Pancreas (tissue), 10 donors: Measurements from ENCODE around the gene RASSF6. TPM values are rescaled to one million over a fixed set of nuclear protein-coding genes. Genes with fewer than 3 reads are reported as not detected.
A peak's percentile ranks its signal among the peaks of the same experiment; 100 is the strongest.
"Not testable (repeated sequence)": the region's sequence is repeated elsewhere in the genome, so short reads cannot be mapped to it uniquely, and the experiment has no call there.

Experiments used
- ATAC-seq, 4 donors: fragments of 200-7000 bp; cut with Tn5 transposase; one replicate each; pipeline versions ENCODE4 v1.8.0 to v1.9.1; 2020; ENCODE audit warnings: mild to moderate bottlenecking in 4 of 4, moderate library complexity in 4 of 4
- DNase-seq, 6 donors: peaks; one replicate each; pipeline ENCODE4 v3.0.0-alpha.2; 2020
- FAIRE-seq: peaks from 2 replicates; lab custom pipeline; 2012; peaks lifted over from hg19 to GRCh38; lab: Jason Lieb, UNC
- H3K27ac ChIP-seq, 4 donors: fragments of 200-600 bp; sonication (generic); 1 replicate in 3 of 4; 2 replicates in 1 of 4; pipeline versions ENCODE4 v1.5.0 to v1.8.0; 2020
- H3K27me3 ChIP-seq, 4 donors: fragments of 200-600 bp; one replicate each; pipeline ENCODE4 v1.8.0; 2021
- H3K36me3 ChIP-seq, 3 donors: fragments of 200-600 bp; sonication (generic) in 1 of 3; one replicate each; pipeline versions ENCODE4 v1.5.0 to v1.8.0; 2020 to 2021
- H3K4me1 ChIP-seq, 3 donors: fragments of 200-600 bp; one replicate each; pipeline ENCODE4 v1.8.0; 2021
- H3K4me3 ChIP-seq, 4 donors: fragments of 200-600 bp; sonication (generic) in 2 of 4; one replicate each; pipeline versions ENCODE4 v1.5.0 to v1.8.0; 2020 to 2021
- H3K9me3 ChIP-seq, 4 donors: fragments of 200-600 bp; one replicate each; pipeline ENCODE4 v1.8.0; 2021
- WGBS, 2 donors: extraction: QIAGEN DNeasy Blood & Tissue Kit; methylation state at CpG; one replicate each; pipeline ENCODE4 v1.1.7; 2013; 5-methylcytosine and 5-hydroxymethylcytosine counted together
- intact Hi-C, 3 donors: fragments of 100-400 bp; cut with DNase I; formaldehyde crosslinking; loops; one replicate each; pipeline versions ENCODE4 v1.11.1 to v1.14.2; 2022
- polyA plus RNA-seq, 2 donors: library from polyadenylated mRNA; stranded (reverse); fragments of 200-250 nt; gene quantifications; one replicate each; pipeline ENCODE4 v1.2.3, GENCODE V29; 2013
- total RNA-seq, 6 donors: library from RNA; stranded (reverse); fragmentation: NEBNext Ultra II Directional in 4 of 6; extraction: Animal tissue kit (Norgen Biotek cat#: 25700) in 4 of 6; gene quantifications; one replicate each; pipeline versions ENCODE4 v1.2.1 to v1.2.4, GENCODE V29; 2021 to 2023
- TF ChIP-seq, protein P1 (sequence below), 4 donors: fragments of 200-600 bp; sonication (generic) in 3 of 4; IDR thresholded peaks; one replicate each; pipeline versions ENCODE4 v1.5.0 to v1.8.0; 2021; ENCODE audit warnings: antibody characterized with exemption in 4 of 4
- donor health status: healthy with polysubstance abuse.
- donor health status: DM: no; HTN: no; CAD: no; lungs with moderate emphysema.
- donor health status: DM: no; HTN: no; CAD: no.
- donor health status: control.
- donor health status: control.
- donor health status: Bipolar disorder and iron deficiency.
- donor health status: DM: yes; HTN: yes; CAD: no.
- donor health status: DM: no; HTN: no; CAD: no.
- donor health status: DM: no; HTN: no; CAD: no.
- donor health status: DM: yes; HTN: yes; CAD: no.

Gene RASSF6, protein sequence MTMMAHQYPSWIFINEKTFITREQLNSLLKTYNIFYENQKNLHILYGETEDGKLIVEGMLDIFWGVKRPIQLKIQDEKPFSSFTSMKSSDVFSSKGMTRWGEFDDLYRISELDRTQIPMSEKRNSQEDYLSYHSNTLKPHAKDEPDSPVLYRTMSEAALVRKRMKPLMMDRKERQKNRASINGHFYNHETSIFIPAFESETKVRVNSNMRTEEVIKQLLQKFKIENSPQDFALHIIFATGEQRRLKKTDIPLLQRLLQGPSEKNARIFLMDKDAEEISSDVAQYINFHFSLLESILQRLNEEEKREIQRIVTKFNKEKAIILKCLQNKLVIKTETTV
- total RNA-seq (10 to 100 TPM in 1 of 6 donors, 1 to 10 TPM in 5; 3.1 to 10.2 (median 5.8) TPM), polyA plus RNA-seq (1 to 10 TPM; 2.8 to 4.1 TPM)

DNA sequence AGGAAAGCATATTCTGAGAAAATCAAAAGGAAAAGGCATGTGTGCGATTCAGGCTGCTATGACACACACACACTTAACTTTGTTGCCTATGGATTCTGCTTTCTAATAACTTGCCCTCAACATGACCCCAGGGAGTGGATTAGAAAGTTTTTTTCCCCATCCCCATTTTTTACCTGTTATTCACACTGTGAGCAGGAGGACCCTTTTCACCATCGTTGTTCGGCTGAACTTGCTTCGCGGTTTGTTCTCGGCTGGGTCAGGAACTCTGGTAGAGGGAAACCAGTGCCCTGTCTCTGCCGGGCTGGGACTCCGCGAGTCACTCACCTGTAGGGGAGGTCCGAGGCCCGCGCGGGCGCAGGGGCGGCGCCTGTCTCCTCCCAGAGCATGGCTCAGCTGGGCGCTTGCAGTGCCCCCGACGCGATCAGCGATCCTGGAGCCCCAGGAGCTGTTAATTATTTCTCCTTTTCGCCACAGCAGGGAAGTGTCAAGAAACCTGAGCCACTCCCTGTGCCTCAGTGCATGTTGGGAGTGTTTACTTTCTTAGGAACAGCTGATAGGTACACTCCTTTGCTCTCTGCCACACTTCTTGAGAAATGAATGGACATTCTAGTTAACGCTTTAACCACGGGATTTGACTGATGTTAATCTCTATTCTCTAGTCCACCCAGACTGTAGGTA is at the start of gene RASSF6:
TSS of gene RASSF6 (minus strand) at position 322 of the 678 bp plus-strand sequence. CDS start 8,641 bp downstream, outside the sequence.
- FAIRE-seq (peak; percentile 51), ATAC-seq (peak; percentile 97 to 98 (median 98)), DNase-seq (peak; percentile 85 to 93 (median 88))
- TF ChIP-seq, protein P1, sequence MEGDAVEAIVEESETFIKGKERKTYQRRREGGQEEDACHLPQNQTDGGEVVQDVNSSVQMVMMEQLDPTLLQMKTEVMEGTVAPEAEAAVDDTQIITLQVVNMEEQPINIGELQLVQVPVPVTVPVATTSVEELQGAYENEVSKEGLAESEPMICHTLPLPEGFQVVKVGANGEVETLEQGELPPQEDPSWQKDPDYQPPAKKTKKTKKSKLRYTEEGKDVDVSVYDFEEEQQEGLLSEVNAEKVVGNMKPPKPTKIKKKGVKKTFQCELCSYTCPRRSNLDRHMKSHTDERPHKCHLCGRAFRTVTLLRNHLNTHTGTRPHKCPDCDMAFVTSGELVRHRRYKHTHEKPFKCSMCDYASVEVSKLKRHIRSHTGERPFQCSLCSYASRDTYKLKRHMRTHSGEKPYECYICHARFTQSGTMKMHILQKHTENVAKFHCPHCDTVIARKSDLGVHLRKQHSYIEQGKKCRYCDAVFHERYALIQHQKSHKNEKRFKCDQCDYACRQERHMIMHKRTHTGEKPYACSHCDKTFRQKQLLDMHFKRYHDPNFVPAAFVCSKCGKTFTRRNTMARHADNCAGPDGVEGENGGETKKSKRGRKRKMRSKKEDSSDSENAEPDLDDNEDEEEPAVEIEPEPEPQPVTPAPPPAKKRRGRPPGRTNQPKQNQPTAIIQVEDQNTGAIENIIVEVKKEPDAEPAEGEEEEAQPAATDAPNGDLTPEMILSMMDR (IDR thresholded peaks at IDR 0.05) = no peak
- Histone ChIP-seq H3K9me3 (no peaks in the 10 kb centered on the region), H3K27me3 (no peaks in the 10 kb centered on the region), H3K4me1 (peaks cover 0 to 17% (median 0%) of the 10 kb centered on the region in 3 donors), H3K36me3 (no peaks in the 10 kb centered on the region), H3K27ac (peak within 1 kb of the TSS; percentile 18 to 85 (median 56)), H3K4me3 (peak within 1 kb of the TSS; percentile 6 to 49 (median 34))
- WGBS, 2 donors = 5 to 7% methylated on average over 24 of the region's 24 CpGs
- intact Hi-C loops = no loop called here

DNA sequence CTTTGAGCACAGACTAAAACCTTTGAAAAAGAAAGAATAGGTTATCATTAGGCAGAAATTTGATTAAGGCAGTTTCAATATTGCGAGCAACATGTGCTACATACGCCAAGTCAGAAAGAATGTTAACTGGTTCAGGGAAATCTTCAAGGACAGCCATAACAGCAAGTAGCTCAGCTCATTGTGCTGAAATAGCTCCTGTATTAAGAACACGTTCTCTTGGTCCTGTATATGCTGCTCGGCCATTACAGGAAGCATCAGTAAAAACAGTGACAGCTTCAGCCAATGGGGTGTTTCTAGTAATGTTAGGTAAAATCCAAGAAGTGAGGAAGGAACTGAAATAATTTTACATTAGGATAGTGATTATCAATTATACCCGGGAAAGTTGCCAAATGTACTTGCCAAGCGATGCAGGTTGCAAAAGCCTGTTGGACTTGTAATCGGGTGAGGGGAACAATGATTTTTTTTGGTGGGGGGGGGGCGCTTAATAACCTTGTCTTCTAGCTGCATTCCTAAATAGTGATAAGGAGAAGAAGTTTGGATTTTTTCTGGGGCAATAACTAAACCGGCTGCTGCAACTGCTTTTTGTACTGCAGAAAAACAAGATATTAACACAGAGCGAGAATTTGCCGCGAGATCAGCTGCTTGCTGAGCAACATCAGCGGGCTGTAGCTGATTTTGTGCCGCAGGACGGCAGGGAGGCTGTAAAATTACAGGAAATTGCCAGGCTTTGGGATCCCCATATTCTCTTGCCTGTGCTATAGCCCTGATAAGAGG is 49.4 kb upstream of the RASSF6 start:
- peak in 2 of 6 donors; percentile 23 to 41 for DNase-seq
- no peak for FAIRE-seq

DNA sequence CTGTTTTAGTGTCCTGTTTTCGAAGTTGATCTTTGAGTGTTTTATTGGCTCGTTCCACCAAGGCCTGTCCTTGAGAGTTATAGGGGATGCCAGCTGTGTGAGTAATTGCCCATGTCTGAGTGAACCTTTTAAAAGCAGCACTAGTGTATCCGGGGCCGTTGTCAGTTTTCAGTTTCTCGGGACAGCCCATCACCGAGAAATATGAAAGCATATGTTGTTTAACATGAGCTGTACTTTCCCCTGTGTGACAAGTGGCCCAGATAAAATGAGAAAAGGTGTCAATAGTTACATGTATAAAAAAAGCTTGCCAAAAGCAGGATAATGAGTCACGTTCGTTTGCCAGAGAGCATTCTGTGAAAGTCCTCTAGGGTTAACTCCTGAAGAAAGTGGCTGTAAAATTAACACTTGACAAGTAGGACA is 48.6 kb upstream of the RASSF6 start:
- peak; percentile 20 to 62 (median 29) for ATAC-seq
- no peak for DNase-seq
- intact Hi-C loops = loop anchor here in 2 of 3 donors (10.0 kb wide), 3 partner anchors 196 to 466 kb away; partner anchors contain the start of gene CXCL1 (in 2 of the 2)
- Histone ChIP-seq H3K27me3 (no peaks in the 10 kb centered on the region), H3K9me3 (no peaks in the 10 kb centered on the region), H3K4me3 (peak overlapping the region in 1 of 4 donors; percentile 10), H3K36me3 (no peaks in the 10 kb centered on the region), H3K4me1 (peaks cover 4 to 31% (median 24%) of the 10 kb centered on the region in 3 donors), H3K27ac (peak overlapping the region in 2 of 4 donors; percentile 75 to 86)
- FAIRE-seq = no peak
- WGBS, 2 donors = 9 to 13% methylated on average over 8 of the region's 8 CpGs
- TF ChIP-seq, protein P1 (IDR thresholded peaks at IDR 0.05) = no peak

More for the DNA sequence above, 49.4 kb upstream of the RASSF6 start:
- Histone ChIP-seq H3K4me1 (peaks cover 4 to 31% (median 24%) of the 10 kb centered on the region in 3 donors), H3K36me3 (no peaks in the 10 kb centered on the region), H3K4me3 (peak overlapping the region in 1 of 4 donors; percentile 10), H3K27me3 (no peaks in the 10 kb centered on the region), H3K27ac (peak overlapping the region; percentile 45 to 86 (median 74)), H3K9me3 (no peaks in the 10 kb centered on the region)
- 11 to 13% methylated on average over 15 of the region's 15 CpGs for WGBS, 2 donors
- TF ChIP-seq, protein P1 (IDR thresholded peaks at IDR 0.05) = no peak
- intact Hi-C loops = loop anchor here in 2 of 3 donors (10.0 kb wide), 3 partner anchors 195 to 465 kb away; partner anchors contain the start of gene CXCL1 (in 2 of the 2)
- ATAC-seq = peak; percentile 50 to 56 (median 53)

DNA sequence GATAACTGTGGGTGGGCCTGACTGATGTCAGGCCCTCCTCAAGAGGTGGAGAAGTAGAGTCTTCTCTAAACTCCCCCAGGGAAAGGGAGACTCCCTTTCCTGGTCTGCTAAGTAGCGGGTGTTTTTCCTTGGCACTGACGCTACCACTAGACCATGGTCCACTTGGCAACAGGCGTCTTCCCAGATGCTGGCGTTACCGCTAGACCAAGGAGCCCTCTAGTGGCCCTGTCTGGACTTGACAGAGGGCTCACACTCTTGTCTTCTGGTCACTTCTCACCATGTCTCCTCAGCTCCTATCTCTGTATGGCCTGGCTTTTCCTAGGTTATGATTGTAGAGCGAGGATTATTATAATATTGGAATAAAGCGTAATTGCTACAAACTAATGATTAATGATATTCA is 45.7 kb upstream of the RASSF6 start:
- not testable (repeated sequence) for H3K9me3 ChIP-seq, H3K4me3 ChIP-seq, FAIRE-seq, H3K27me3 ChIP-seq, H3K27ac ChIP-seq, H3K36me3 ChIP-seq, ATAC-seq
- TF ChIP-seq, protein P1 (IDR thresholded peaks at IDR 0.05) = peak in 2 of 4 donors; percentile 13 to 19
- DNase-seq = peak in 3 of 6 donors; percentile 40 to 67 (median 67)
- intact Hi-C loops = loop anchor here in 2 of 3 donors (10.0 kb wide), 3 partner anchors 199 to 469 kb away; partner anchors contain the start of gene CXCL1 (in 2 of the 2)
- WGBS, 2 donors = 63 to 65% methylated on average over 7 of the region's 7 CpGs
- peaks cover 4 to 24% (median 18%) of the 10 kb centered on the region in 3 donors for H3K4me1 ChIP-seq
